Naive thymus-derived CD4-positive, alpha-beta T cell (primary cell): Measurements from ENCODE around the gene PHF2. TPM values are rescaled to one million over a fixed set of nuclear protein-coding genes. Genes with fewer than 3 reads are reported as not detected.

ENCODE experiments used
- ATAC-seq: fragments of 150-1000 bp; cut with Tn5 transposase; 2 replicates; pipeline ENCODE4 v1.10.0; 2021; ENCODE audit warnings: mild to moderate bottlenecking, moderate library complexity
- CTCF ChIA-PET: fragments of 350-600 bp; sonication (Branson Sonifier 250); formaldehyde crosslinking; loops from one replicate; lab custom pipeline; 2021; ENCODE audit warnings: antibody characterized with exemption; lab: Charles Lee
- POLR2A ChIA-PET: fragments of 350-600 bp; sonication (Branson Sonifier 250); formaldehyde crosslinking; loops from one replicate; lab custom pipeline; 2021; ENCODE audit warnings: antibody characterized with exemption, inconsistent platforms; lab: Charles Lee
- DNase-seq, 9 donors: peaks; one replicate each; pipeline versions ENCODE4 v3.0.0 to v3.0.0-alpha.2; 2020 to 2022; ENCODE audit warnings: mixed read lengths in 1 of 9
- H3K27ac ChIP-seq: one replicate; pipeline ENCODE4 v1.7.0; 2013; ENCODE audit warnings: mild to moderate bottlenecking, low read depth, low read length, moderate library complexity
- H3K27me3 ChIP-seq, 2 donors: one replicate each; pipeline ENCODE4 v1.7.0; 2013; ENCODE audit warnings: low read length in 2 of 2, mild to moderate bottlenecking in 2 of 2, moderate library complexity in 2 of 2; ENCODE audit not compliant: control insufficient read depth in 2 of 2, insufficient read depth in 2 of 2
- H3K36me3 ChIP-seq, 3 experiments: 1 replicate in 2 of 3; 2 replicates in 1 of 3; pipeline ENCODE4 v1.7.0; 2013; ENCODE audit warnings: low read length in 3 of 3, mild to moderate bottlenecking in 3 of 3, moderate library complexity in 1 of 3; ENCODE audit not compliant: insufficient read depth in 3 of 3, control insufficient read depth in 2 of 3
- H3K4me1 ChIP-seq, 2 donors: one replicate each; pipeline ENCODE4 v1.7.0; 2013; ENCODE audit warnings: low read length in 2 of 2, mild to moderate bottlenecking in 2 of 2, moderate library complexity in 1 of 2; ENCODE audit not compliant: control insufficient read depth in 2 of 2, insufficient read depth in 2 of 2
- H3K4me3 ChIP-seq: 2 replicates; pipeline ENCODE4 v1.7.0; 2013; ENCODE audit warnings: mild to moderate bottlenecking, low read length
- H3K9me3 ChIP-seq, 3 experiments: 1 replicate in 2 of 3; 2 replicates in 1 of 3; pipeline ENCODE4 v1.7.0; 2013; ENCODE audit warnings: low read length in 3 of 3; ENCODE audit not compliant: control insufficient read depth in 2 of 3
- H3K27ac Mint-ChIP-seq, 9 donors: one replicate each; pipeline ENCODE4 v1.8.0; 2020 to 2022; ENCODE audit warnings: mixed read lengths in 9 of 9, mild to moderate bottlenecking in 8 of 9, moderate library complexity in 5 of 9, inconsistent platforms in 2 of 9
- H3K27me3 Mint-ChIP-seq, 5 donors: one replicate each; pipeline ENCODE4 v1.8.0; 2021 to 2022; ENCODE audit warnings: mixed read lengths in 5 of 5, mild to moderate bottlenecking in 1 of 5
- H3K36me3 Mint-ChIP-seq, 5 donors: one replicate each; pipeline ENCODE4 v1.8.0; 2020 to 2022; ENCODE audit warnings: mixed read lengths in 5 of 5, mild to moderate bottlenecking in 3 of 5, inconsistent platforms in 1 of 5
- H3K4me1 Mint-ChIP-seq, 7 donors: one replicate each; pipeline ENCODE4 v1.8.0; 2020 to 2022; ENCODE audit warnings: mixed read lengths in 7 of 7, mild to moderate bottlenecking in 3 of 7, inconsistent platforms in 1 of 7
- H3K4me3 Mint-ChIP-seq, 10 donors: one replicate each; pipeline ENCODE4 v1.8.0; 2020 to 2022; ENCODE audit warnings: mild to moderate bottlenecking in 10 of 10, mixed read lengths in 10 of 10, moderate library complexity in 6 of 10, inconsistent platforms in 2 of 10
- H3K9me3 Mint-ChIP-seq, 11 donors: one replicate each; pipeline ENCODE4 v1.8.0; 2020 to 2022; ENCODE audit warnings: mixed read lengths in 11 of 11, mild to moderate bottlenecking in 4 of 11, inconsistent platforms in 1 of 11, moderate library complexity in 1 of 11
- intact Hi-C, 2 donors: fragments of 100-400 bp; cut with micrococcal nuclease; formaldehyde crosslinking; loops; one replicate each; pipeline ENCODE4 v1.15.1; 2023
- polyA plus RNA-seq, 2 donors: library from polyadenylated mRNA; unstranded; fragments of 300-500 nt; fragmentation: Illumina TruSeq; gene quantifications; one replicate each; pipeline ENCODE4 v1.2.3, GENCODE V29; 2021
- total RNA-seq, 6 experiments: library from RNA in 5 of 6; stranded (reverse) in 5 of 6; gene quantifications; 1 replicate in 5 of 6; 2 replicates in 1 of 6; pipeline ENCODE4 v1.2.3 and lab custom pipeline; 2021 to 2026

The PHF2 gene
- total and polyA plus RNA-seq, 7 experiments from 2014 or later = 1.0 to 39.3 (median 28.6) TPM

- ATAC-seq (no peak), DNase-seq (no peak)
- peaks cover 0 to 19% (median 5%) of the 10 kb centered on the region in 5 donors for H3K36me3 Mint-ChIP-seq
- H3K36me3 ChIP-seq = no peaks in the 10 kb centered on the region
- ChIA-PET POLR2A (no interaction called here), CTCF (no interaction called here)
- H3K9me3 Mint-ChIP-seq = peaks cover 0 to 4% (median 0%) of the 10 kb centered on the region in 11 donors
- no peak overlapping the region for H3K4me3 ChIP-seq
- H3K9me3 ChIP-seq = no peaks in the 10 kb centered on the region
- peaks cover 10 to 28% (median 21%) of the 10 kb centered on the region in 7 donors for H3K4me1 Mint-ChIP-seq
- no peak overlapping the region for H3K27ac ChIP-seq
- H3K27me3 ChIP-seq = no peaks in the 10 kb centered on the region
- H3K4me1 ChIP-seq = peaks cover 15 to 16% of the 10 kb centered on the region in 2 donors
- intact Hi-C loops = loop anchor here in 1 of 2 donors (10.0 kb wide), 1 partner anchor 463 kb away; no protein-coding TSS in a partner anchor
- H3K27me3 Mint-ChIP-seq = no peaks in the 10 kb centered on the region
- peak overlapping the region in 1 of 9 donors; percentile 13 for H3K27ac Mint-ChIP-seq
- no peak overlapping the region for H3K4me3 Mint-ChIP-seq
These were observed 4.2 kb upstream of the PHF2 start for GRCh38 chr9:93572221-93572620.

- DNase-seq (no peak), ATAC-seq (no peak)
- peak overlapping the region in 2 of 9 donors; percentile 13 to 32 for H3K27ac Mint-ChIP-seq
- POLR2A ChIA-PET = no interaction called here
- no peaks in the 10 kb centered on the region for H3K9me3 ChIP-seq
- peaks cover 11 to 17% of the 10 kb centered on the region in 2 donors for H3K4me1 ChIP-seq
- H3K27ac ChIP-seq = no peak overlapping the region
- H3K36me3 ChIP-seq = no peaks in the 10 kb centered on the region
- H3K36me3 Mint-ChIP-seq = peaks cover 0 to 16% (median 5%) of the 10 kb centered on the region in 5 donors
- intact Hi-C loops = loop anchor here in 1 of 2 donors (10.0 kb wide), 1 partner anchor 462 kb away; no protein-coding TSS in a partner anchor
- H3K27me3 Mint-ChIP-seq = no peaks in the 10 kb centered on the region
- peak overlapping the region in 4 of 10 donors; percentile 20 to 34 (median 28) for H3K4me3 Mint-ChIP-seq
- peaks cover 15 to 27% (median 20%) of the 10 kb centered on the region in 7 donors for H3K4me1 Mint-ChIP-seq
- H3K4me3 ChIP-seq = no peak overlapping the region
- peaks cover 0 to 4% (median 0%) of the 10 kb centered on the region in 11 donors for H3K9me3 Mint-ChIP-seq
- H3K27me3 ChIP-seq = no peaks in the 10 kb centered on the region
- CTCF ChIA-PET = no interaction called here
These were observed 3.5 kb upstream of the PHF2 start for GRCh38 chr9:93572636-93573515.

- H3K36me3 ChIP-seq = no peaks in the 10 kb centered on the region
- H3K27me3 ChIP-seq = no peaks in the 10 kb centered on the region
- peaks cover 11 to 23% of the 10 kb centered on the region in 2 donors for H3K4me1 ChIP-seq
- Mint-ChIP-seq H3K27me3 (no peaks in the 10 kb centered on the region), H3K36me3 (peaks cover 0 to 16% (median 5%) of the 10 kb centered on the region in 5 donors), H3K9me3 (peaks cover 0 to 4% (median 0%) of the 10 kb centered on the region in 11 donors), H3K4me1 (peaks cover 21 to 31% (median 25%) of the 10 kb centered on the region in 7 donors), H3K27ac (peak overlapping the region in 4 of 9 donors; percentile 27 to 71 (median 32)), H3K4me3 (peak overlapping the region in 5 of 10 donors; percentile 18 to 66 (median 32))
- H3K4me3 ChIP-seq = no peak overlapping the region
- ChIA-PET POLR2A (no interaction called here), CTCF (no interaction called here)
- no peak for DNase-seq
- no peaks in the 10 kb centered on the region for H3K9me3 ChIP-seq
- ATAC-seq = no peak
- intact Hi-C loops = loop anchor here in 1 of 2 donors (10.0 kb wide), 1 partner anchor 461 kb away; no protein-coding TSS in a partner anchor
- no peak overlapping the region for H3K27ac ChIP-seq
These were observed 2.9 kb upstream of the PHF2 start for GRCh38 chr9:93573516-93573828.

GRCh38 chr9:93574091-93574899, 2.1 kb upstream of the PHF2 start:
- Histone ChIP-seq H3K4me1 (peaks cover 15 to 28% of the 10 kb centered on the region in 2 donors), H3K36me3 (no peaks in the 10 kb centered on the region), H3K9me3 (no peaks in the 10 kb centered on the region), H3K4me3 (no peak overlapping the region), H3K27ac (no peak overlapping the region), H3K27me3 (no peaks in the 10 kb centered on the region)
- intact Hi-C loops = loop anchor here in 1 of 2 donors (10.0 kb wide), 1 partner anchor 461 kb away; no protein-coding TSS in a partner anchor
- ChIA-PET POLR2A (interaction anchor here (0.7 to 2.1 kb wide), 3 partner anchors 8 to 434 kb away, joined by 4 to 24 read pairs (median 4); no protein-coding TSS in a partner anchor), CTCF (interaction anchor here (0.7 to 2.0 kb wide), 2 partner anchors 8 to 543 kb away, joined by 4 to 9 read pairs; no protein-coding TSS in a partner anchor)
- Mint-ChIP-seq H3K9me3 (peaks cover 0 to 4% (median 0%) of the 10 kb centered on the region in 11 donors), H3K27ac (peak overlapping the region in 8 of 9 donors; percentile 23 to 83 (median 54)), H3K4me3 (peak overlapping the region; percentile 42 to 94 (median 80)), H3K4me1 (peaks cover 28 to 40% (median 33%) of the 10 kb centered on the region in 7 donors), H3K36me3 (peaks cover 0 to 16% (median 5%) of the 10 kb centered on the region in 5 donors), H3K27me3 (no peaks in the 10 kb centered on the region)
- DNase-seq (no peak), ATAC-seq (no peak)

- POLR2A ChIA-PET = interaction anchor here (1.0 to 2.1 kb wide), 2 partner anchors 8 to 804 kb away, joined by 3 to 24 read pairs; no protein-coding TSS in a partner anchor
- H3K9me3 Mint-ChIP-seq = peaks cover 0 to 4% (median 0%) of the 10 kb centered on the region in 11 donors
- H3K27ac ChIP-seq = peak overlapping the region; percentile 91
- H3K4me1 Mint-ChIP-seq = peaks cover 33 to 48% (median 39%) of the 10 kb centered on the region in 7 donors
- no peaks in the 10 kb centered on the region for H3K27me3 Mint-ChIP-seq
- no peaks in the 10 kb centered on the region for H3K36me3 ChIP-seq
- peak overlapping the region; percentile 72 to 94 (median 90) for H3K4me3 Mint-ChIP-seq
- peak overlapping the region; percentile 70 for H3K4me3 ChIP-seq
- peaks cover 0 to 13% (median 5%) of the 10 kb centered on the region in 5 donors for H3K36me3 Mint-ChIP-seq
- peak overlapping the region; percentile 72 to 95 (median 93) for H3K27ac Mint-ChIP-seq
- H3K4me1 ChIP-seq = peaks cover 15 to 30% of the 10 kb centered on the region in 2 donors
- H3K9me3 ChIP-seq = no peaks in the 10 kb centered on the region
- no peaks in the 10 kb centered on the region for H3K27me3 ChIP-seq
- intact Hi-C loops = loop anchor here (1.0 to 10.0 kb wide), 2 partner anchors 9 to 460 kb away; no protein-coding TSS in a partner anchor
- CTCF ChIA-PET = interaction anchor here (0.7 to 2.0 kb wide), 2 partner anchors 9 to 544 kb away, joined by 4 to 9 read pairs; no protein-coding TSS in a partner anchor
- ATAC-seq (no peak), DNase-seq (no peak)
These were observed 1.2 kb upstream of the PHF2 start for GRCh38 chr9:93574900-93575795.
